ENCODE measurements around the gene CBX1. TPM values are rescaled to one million over a fixed set of nuclear protein-coding genes. Genes with fewer than 3 reads are reported as not detected.

Gene CBX1
- total RNA-seq, 1 experiment from 2014 or later, result 157 TPM

GRCh38 chr17:48123776-48124388 is 22.6 kb upstream of the CBX1 start:
- peaks cover 6% of the 10 kb centered on the region; the same call in 1 of the 2 replicates for H3K36me3 ChIP-seq (ENCODE audit: control insufficient read depth, insufficient read depth, low read length)
- H3K9me3 ChIP-seq (ENCODE audit: control insufficient read depth, insufficient read depth, low read depth, low read length), result no peaks in the 10 kb centered on the region
- H3K27ac ChIP-seq (ENCODE audit: low read length), result no peak overlapping the region
- DNase-seq (ENCODE audit: low read depth, low spot score) (no peak), ATAC-seq (no peak)
- ChIA-PET POLR2A (interaction anchor here (0.5 kb wide), 1 partner anchor 26 kb away, joined by 3 read pairs; no protein-coding TSS in a partner anchor), CTCF (interaction anchor here (2.0 kb wide), 1 partner anchor 99 kb away, joined by 11 read pairs; no protein-coding TSS in a partner anchor)
- intact Hi-C loops (cut with micrococcal nuclease; ENCODE audit: unreplicated experiment), result no loop called here
- peaks cover 13% of the 10 kb centered on the region for H3K4me1 ChIP-seq (ENCODE audit: control insufficient read depth, insufficient read depth, low read length)
- TF ChIP-seq TCF7L2 (IDR thresholded peaks at IDR 0.05; ENCODE audit: low read depth, low read length), result no peak
- TF ChIP-seq CTCF (IDR thresholded peaks at IDR 0.05), result no peak
- H3K4me3 ChIP-seq (ENCODE audit: low read depth in 2 of 2, low read length in 2 of 2), result no peak overlapping the region
- in situ Hi-C loops (cut with HindIII; ENCODE audit: low pct_unique_long_range_greater_than_20kb, low sequenced_read_pairs), result no loop called here
- no TSS peak for BruUV-seq (replicated peaks)
- no peaks in the 10 kb centered on the region for H3K27me3 ChIP-seq (ENCODE audit: control insufficient read depth, insufficient read depth, low read length)

- H3K4me3 ChIP-seq (ENCODE audit: low read depth in 2 of 2, low read length in 2 of 2), result no peak overlapping the region
- no TSS peak for BruUV-seq (replicated peaks)
- ATAC-seq (no peak), DNase-seq (ENCODE audit: low read depth, low spot score) (no peak)
- intact Hi-C loops (cut with micrococcal nuclease; ENCODE audit: unreplicated experiment), result no loop called here
- TF ChIP-seq REST (IDR thresholded peaks at IDR 0.05; ENCODE audit: insufficient read depth in 1 of 2, low read depth in 2 of 2, low read length in 1 of 2), result no peak
- TF ChIP-seq SIN3A (IDR thresholded peaks at IDR 0.05; ENCODE audit: borderline replicate concordance, insufficient read depth, low read depth, low read length), result no peak
- TF ChIP-seq TCF7L2 (IDR thresholded peaks at IDR 0.05; ENCODE audit: low read depth, low read length), result no peak
- ChIA-PET POLR2A (interaction anchor here (1.2 kb wide), 1 partner anchor 15 kb away, joined by 3 read pairs; no protein-coding TSS in a partner anchor), CTCF (interaction anchor here (2.0 kb wide), 1 partner anchor 98 kb away, joined by 11 read pairs; no protein-coding TSS in a partner anchor)
- H3K27me3 ChIP-seq (ENCODE audit: control insufficient read depth, insufficient read depth, low read length), result no peaks in the 10 kb centered on the region
- in situ Hi-C loops (cut with HindIII; ENCODE audit: low pct_unique_long_range_greater_than_20kb, low sequenced_read_pairs), result no loop called here
- peaks cover 13% of the 10 kb centered on the region for H3K4me1 ChIP-seq (ENCODE audit: control insufficient read depth, insufficient read depth, low read length)
- H3K27ac ChIP-seq (ENCODE audit: low read length), result no peak overlapping the region
- no peaks in the 10 kb centered on the region for H3K9me3 ChIP-seq (ENCODE audit: control insufficient read depth, insufficient read depth, low read depth, low read length)
- H3K36me3 ChIP-seq (ENCODE audit: control insufficient read depth, insufficient read depth, low read length), result peaks cover 6% of the 10 kb centered on the region; the same call in 1 of the 2 replicates
Observed at GRCh38 chr17:48123111-48123510, 21.8 kb upstream of the CBX1 start.

GRCh38 chr17:48122665-48123045 is 21.4 kb upstream of the CBX1 start:
- intact Hi-C loops (cut with micrococcal nuclease; ENCODE audit: unreplicated experiment), result no loop called here
- CTCF ChIA-PET, result no interaction called here
- no peak for TF ChIP-seq TCF7L2 (IDR thresholded peaks at IDR 0.05; ENCODE audit: low read depth, low read length)
- no peak for TF ChIP-seq SIN3A (IDR thresholded peaks at IDR 0.05; ENCODE audit: borderline replicate concordance, insufficient read depth, low read depth, low read length)
- TF ChIP-seq CTCF (IDR thresholded peaks at IDR 0.05), result no peak
- TF ChIP-seq REST (IDR thresholded peaks at IDR 0.05; ENCODE audit: insufficient read depth in 1 of 2, low read depth in 2 of 2, low read length in 1 of 2), result no peak
- TF ChIP-seq POLR2AphosphoS5 (IDR thresholded peaks at IDR 0.05; ENCODE audit: low read depth, low read length), result no peak
- Histone ChIP-seq H3K4me3 (ENCODE audit: low read depth in 2 of 2, low read length in 2 of 2) (no peak overlapping the region), H3K27me3 (ENCODE audit: control insufficient read depth, insufficient read depth, low read length) (no peaks in the 10 kb centered on the region), H3K36me3 (ENCODE audit: control insufficient read depth, insufficient read depth, low read length) (peaks cover 6% of the 10 kb centered on the region; the same call in 1 of the 2 replicates), H3K4me1 (ENCODE audit: control insufficient read depth, insufficient read depth, low read length) (peaks cover 12% of the 10 kb centered on the region), H3K27ac (ENCODE audit: low read length) (no peak overlapping the region), H3K9me3 (ENCODE audit: control insufficient read depth, insufficient read depth, low read depth, low read length) (no peaks in the 10 kb centered on the region)
- no TSS peak for BruUV-seq (replicated peaks)
- ATAC-seq (no peak), DNase-seq (ENCODE audit: low read depth, low spot score) (no peak)
- POLR2A ChIA-PET, result interaction anchor here (1.2 kb wide), 1 partner anchor 15 kb away, joined by 3 read pairs; no protein-coding TSS in a partner anchor
- in situ Hi-C loops (cut with HindIII; ENCODE audit: low pct_unique_long_range_greater_than_20kb, low sequenced_read_pairs), result no loop called here
